Measurements from ENCODE around the gene ADAT2.

DNA sequence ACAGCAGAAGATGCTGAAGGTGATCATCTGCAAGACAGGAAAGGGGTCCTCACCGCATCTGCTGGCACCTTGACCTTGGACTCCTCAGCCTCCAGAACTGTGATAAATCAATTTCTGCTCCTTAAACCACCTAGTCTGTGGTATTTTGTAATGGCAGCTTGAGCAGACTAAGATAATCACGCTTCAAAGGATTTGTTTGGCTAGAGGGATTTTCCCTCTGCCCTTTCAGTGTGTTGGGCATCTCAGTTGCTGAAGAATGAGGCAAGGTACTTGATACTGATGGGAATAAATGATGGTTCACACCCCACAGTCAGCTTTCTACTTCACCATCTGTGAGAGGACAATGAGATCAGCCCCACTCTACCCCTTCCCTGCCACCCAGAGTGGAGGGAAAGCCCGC is 60.2 kb downstream of the ADAT2 start:
- TF ChIP-seq CTCF (IDR thresholded peaks at IDR 0.05) (no peak), POLR2A (IDR thresholded peaks at IDR 0.05) (no peak)

Measured in heart left ventricle (tissue), 13 donors.